ENCODE data around the gene KCTD2. TPM values are rescaled to one million over a fixed set of nuclear protein-coding genes. Genes with fewer than 3 reads are reported as not detected.
"Not testable (repeated sequence)": the region's sequence is repeated elsewhere in the genome, so short reads cannot be mapped to it uniquely, and the experiment has no call there.

KCTD2 gene
- total and polyA plus RNA-seq, 4 experiments from 2014 or later: 2.3 to 31.7 (median 21.4) TPM

- peaks cover 12 to 20% (median 17%) of the 10 kb centered on the region in 4 donors for H3K4me1 Mint-ChIP-seq
- intact Hi-C loops (cut with micrococcal nuclease): no loop called here
- peaks cover 0 to 2% (median 0%) of the 10 kb centered on the region in 8 donors for H3K9me3 Mint-ChIP-seq
- no peak overlapping the region for H3K4me3 Mint-ChIP-seq
- peaks cover 46 to 58% of the 10 kb centered on the region in 2 donors for H3K36me3 Mint-ChIP-seq
- Histone ChIP-seq H3K9me3 (ENCODE audit: control insufficient read depth in 1 of 2, low read length in 2 of 2) (no peaks in the 10 kb centered on the region), H3K4me1 (ENCODE audit: insufficient read depth, low read length) (peaks cover 1% of the 10 kb centered on the region), H3K4me3 (ENCODE audit: low read length in 2 of 2) (no peak overlapping the region), H3K27ac (ENCODE audit: low read depth, low read length) (no peak overlapping the region), H3K36me3 (ENCODE audit: insufficient read depth, low read length) (peaks cover 45% of the 10 kb centered on the region), H3K27me3 (ENCODE audit: insufficient read depth, low read length) (no peaks in the 10 kb centered on the region)
- no peak for DNase-seq
- peak overlapping the region in 1 of 7 donors; percentile 57 for H3K27ac Mint-ChIP-seq
- ChIA-PET CTCF (ENCODE audit: partially characterized antibody) (interaction anchor here (0.8 to 2.0 kb wide), 3 partner anchors 10 to 58 kb away, joined by 3 to 8 read pairs (median 3); no protein-coding TSS in a partner anchor), POLR2A (ENCODE audit: partially characterized antibody) (no interaction called here)
- no peaks in the 10 kb centered on the region for H3K27me3 Mint-ChIP-seq
Measured at GRCh38 chr17:75019710-75020109, 27.3 kb upstream of the KCTD2 start.

DNA sequence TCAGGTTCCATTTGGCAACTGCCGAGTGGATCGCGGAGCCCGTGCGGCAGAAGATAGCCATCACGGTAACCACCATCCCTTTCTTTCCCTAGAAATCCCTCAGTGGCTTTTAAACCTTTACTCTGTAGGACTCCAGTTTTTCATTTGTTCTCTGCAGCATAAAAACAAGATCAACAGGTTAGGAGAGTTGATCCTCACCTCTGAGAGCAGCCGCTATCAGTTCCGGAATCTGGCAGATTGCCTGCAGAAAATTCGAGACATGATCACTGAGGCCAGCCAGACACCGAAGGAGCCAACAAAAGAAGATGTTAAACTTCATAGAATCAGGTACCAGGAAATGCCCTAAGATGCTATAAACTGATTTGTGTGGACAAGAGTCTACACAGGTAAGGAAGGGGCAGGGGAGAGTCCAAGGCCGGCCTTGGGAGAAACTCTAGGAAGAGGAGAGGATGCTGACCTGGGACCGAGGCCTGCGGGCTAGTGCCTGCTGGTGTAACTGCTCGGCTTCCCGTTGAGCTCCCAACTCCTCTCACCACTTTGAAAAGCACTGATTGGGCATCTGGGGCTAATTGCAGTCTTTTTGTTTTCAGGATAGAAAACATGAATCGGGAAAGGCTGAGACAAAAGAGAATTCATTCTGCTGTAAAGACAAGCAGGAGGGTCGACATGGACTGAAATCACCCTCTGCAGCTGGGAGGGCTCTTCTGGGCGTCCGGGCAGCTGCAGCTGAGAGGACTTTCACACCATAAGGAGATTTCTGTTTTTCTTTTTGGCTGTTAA is 26.5 kb upstream of the KCTD2 start:
- Mint-ChIP-seq H3K4me1 (peaks cover 14 to 22% (median 17%) of the 10 kb centered on the region in 4 donors), H3K36me3 (peaks cover 43 to 53% of the 10 kb centered on the region in 2 donors), H3K4me3 (no peak overlapping the region), H3K27me3 (no peaks in the 10 kb centered on the region), H3K9me3 (peaks cover 0 to 2% (median 0%) of the 10 kb centered on the region in 8 donors), H3K27ac (peak overlapping the region in 1 of 7 donors; percentile 57)
- Histone ChIP-seq H3K27me3 (ENCODE audit: insufficient read depth, low read length) (no peaks in the 10 kb centered on the region), H3K9me3 (ENCODE audit: control insufficient read depth in 1 of 2, low read length in 2 of 2) (no peaks in the 10 kb centered on the region), H3K4me3 (ENCODE audit: low read length in 2 of 2) (no peak overlapping the region), H3K36me3 (ENCODE audit: insufficient read depth, low read length) (peaks cover 45% of the 10 kb centered on the region), H3K4me1 (ENCODE audit: insufficient read depth, low read length) (peaks cover 10% of the 10 kb centered on the region), H3K27ac (ENCODE audit: low read depth, low read length) (no peak overlapping the region)
- intact Hi-C loops (cut with micrococcal nuclease): no loop called here
- ChIA-PET POLR2A (ENCODE audit: partially characterized antibody) (interaction anchor here (1.6 kb wide), 1 partner anchor 16 kb away, joined by 3 read pairs; no protein-coding TSS in a partner anchor), CTCF (ENCODE audit: partially characterized antibody) (interaction anchor here (1.3 to 2.0 kb wide), 2 partner anchors 47 to 59 kb away, joined by 3 to 8 read pairs; no protein-coding TSS in a partner anchor)
- no peak for DNase-seq

- ChIA-PET POLR2A (ENCODE audit: partially characterized antibody) (interaction anchor here (1.2 to 3.3 kb wide), 6 partner anchors 7 to 147 kb away, joined by 3 to 32 read pairs (median 4); partner anchors contain the start of genes ATP5PD, KCTD2 and MRPL58), CTCF (ENCODE audit: partially characterized antibody) (interaction anchor here (0.9 to 3.4 kb wide), 3 partner anchors 12 to 64 kb away, joined by 3 to 18 read pairs (median 3); no protein-coding TSS in a partner anchor)
- H3K36me3 ChIP-seq (ENCODE audit: insufficient read depth, low read length): peaks cover 24% of the 10 kb centered on the region
- H3K4me1 ChIP-seq (ENCODE audit: insufficient read depth, low read length): peaks cover 11% of the 10 kb centered on the region
- intact Hi-C loops (cut with micrococcal nuclease): no loop called here
- H3K4me3 ChIP-seq (ENCODE audit: low read length in 2 of 2): no peak overlapping the region
- DNase-seq: peak; percentile 29 to 56 (median 41)
- no peaks in the 10 kb centered on the region for H3K27me3 ChIP-seq (ENCODE audit: insufficient read depth, low read length)
- no peaks in the 10 kb centered on the region for H3K9me3 ChIP-seq (ENCODE audit: control insufficient read depth in 1 of 2, low read length in 2 of 2)
- H3K27ac ChIP-seq (ENCODE audit: low read depth, low read length): no peak overlapping the region
- Mint-ChIP-seq H3K9me3 (peaks cover 0 to 3% (median 0%) of the 10 kb centered on the region in 8 donors), H3K36me3 (peaks cover 27 to 28% of the 10 kb centered on the region in 2 donors), H3K27ac (peak overlapping the region in 5 of 7 donors; percentile 36 to 86 (median 77)), H3K4me1 (peaks cover 10 to 19% (median 14%) of the 10 kb centered on the region in 4 donors), H3K27me3 (no peaks in the 10 kb centered on the region), H3K4me3 (peak overlapping the region in 5 of 8 donors; percentile 59 to 73 (median 70))
Measured at GRCh38 chr17:75024686-75025397, 22.2 kb upstream of the KCTD2 start.

GRCh38 chr17:75025398-75025734 is 21.7 kb upstream of the KCTD2 start:
- DNase-seq; H3K9me3 ChIP-seq (ENCODE audit: control insufficient read depth in 1 of 2, low read length in 2 of 2); H3K27me3 Mint-ChIP-seq; H3K9me3 Mint-ChIP-seq; H3K27me3 ChIP-seq (ENCODE audit: insufficient read depth, low read length); intact Hi-C loops (cut with micrococcal nuclease); H3K4me3 ChIP-seq (ENCODE audit: low read length in 2 of 2); H3K27ac ChIP-seq (ENCODE audit: low read depth, low read length): not testable (repeated sequence)
- peaks cover 25 to 26% of the 10 kb centered on the region in 2 donors for H3K36me3 Mint-ChIP-seq
- CTCF ChIA-PET (ENCODE audit: partially characterized antibody): interaction anchor here (0.9 to 3.4 kb wide), 3 partner anchors 11 to 64 kb away, joined by 3 to 18 read pairs (median 3); no protein-coding TSS in a partner anchor
- H3K4me3 Mint-ChIP-seq: peak overlapping the region in 5 of 8 donors; percentile 59 to 73 (median 70)
- H3K27ac Mint-ChIP-seq: peak overlapping the region in 6 of 7 donors; percentile 3 to 86 (median 58)
- peaks cover 10 to 21% (median 15%) of the 10 kb centered on the region in 4 donors for H3K4me1 Mint-ChIP-seq
- POLR2A ChIA-PET (ENCODE audit: partially characterized antibody): interaction anchor here (1.1 to 3.3 kb wide), 6 partner anchors 10 to 147 kb away, joined by 3 to 32 read pairs (median 4); partner anchors contain the start of genes ATP5PD, CDR2L, KCTD2 and MRPL58
- Histone ChIP-seq H3K4me1 (ENCODE audit: insufficient read depth, low read length) (peaks cover 11% of the 10 kb centered on the region), H3K36me3 (ENCODE audit: insufficient read depth, low read length) (peaks cover 19% of the 10 kb centered on the region)

GRCh38 chr17:75026650-75027049 is 20.4 kb upstream of the KCTD2 start:
- DNase-seq; H3K27me3 Mint-ChIP-seq; H3K27ac ChIP-seq (ENCODE audit: low read depth, low read length); H3K36me3 ChIP-seq (ENCODE audit: insufficient read depth, low read length); intact Hi-C loops (cut with micrococcal nuclease); H3K4me3 Mint-ChIP-seq; H3K9me3 ChIP-seq (ENCODE audit: control insufficient read depth in 1 of 2, low read length in 2 of 2); H3K27me3 ChIP-seq (ENCODE audit: insufficient read depth, low read length); H3K9me3 Mint-ChIP-seq; H3K4me3 ChIP-seq (ENCODE audit: low read length in 2 of 2): not testable (repeated sequence)
- ChIA-PET CTCF (ENCODE audit: partially characterized antibody) (interaction anchor here (3.6 kb wide), 1 partner anchor 65 kb away, joined by 9 read pairs; no protein-coding TSS in a partner anchor), POLR2A (ENCODE audit: partially characterized antibody) (interaction anchor here (1.5 kb wide), 1 partner anchor 39 kb away, joined by 3 read pairs; the partner anchor contains the start of gene CDR2L)
- Mint-ChIP-seq H3K27ac (peak overlapping the region in 2 of 7 donors; percentile 30 to 47), H3K4me1 (peaks cover 10 to 29% (median 20%) of the 10 kb centered on the region in 4 donors), H3K36me3 (peaks cover 14% of the 10 kb centered on the region in 2 donors)
- peaks cover 11% of the 10 kb centered on the region for H3K4me1 ChIP-seq (ENCODE audit: insufficient read depth, low read length)

DNA sequence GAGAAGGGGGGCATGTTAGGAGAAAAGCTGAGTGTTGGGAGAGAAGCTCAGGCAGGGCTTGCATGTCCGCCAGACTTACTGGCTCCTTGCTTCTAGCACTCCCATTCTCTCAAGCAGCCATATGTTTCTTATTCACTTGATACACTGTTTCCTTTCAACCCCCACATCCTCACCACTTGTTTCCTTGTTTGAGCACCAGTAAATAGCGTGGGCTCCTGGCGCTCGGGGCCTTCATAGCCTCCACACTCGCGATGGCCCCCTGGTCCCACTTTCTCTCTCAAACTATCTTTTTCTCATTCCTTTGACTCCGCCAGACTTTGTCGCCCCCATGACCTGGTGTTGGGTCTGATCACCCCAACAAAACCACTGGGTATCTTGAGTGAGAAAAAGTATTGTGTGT is 16.9 kb upstream of the KCTD2 start:
- DNase-seq: no peak
- Histone ChIP-seq H3K27ac (ENCODE audit: low read depth, low read length) (no peak overlapping the region), H3K4me3 (ENCODE audit: low read length in 2 of 2) (no peak overlapping the region), H3K27me3 (ENCODE audit: insufficient read depth, low read length) (no peaks in the 10 kb centered on the region), H3K4me1 (ENCODE audit: insufficient read depth, low read length) (peaks cover 39% of the 10 kb centered on the region), H3K36me3 (ENCODE audit: insufficient read depth, low read length) (no peaks in the 10 kb centered on the region), H3K9me3 (ENCODE audit: control insufficient read depth in 1 of 2, low read length in 2 of 2) (no peaks in the 10 kb centered on the region)
- peaks cover 0 to 20% of the 10 kb centered on the region in 2 donors for H3K36me3 Mint-ChIP-seq
- ChIA-PET POLR2A (ENCODE audit: partially characterized antibody) (interaction anchor here (2.3 kb wide), 1 partner anchor 17 kb away, joined by 16 read pairs; the partner anchor contains the start of genes ATP5PD and KCTD2), CTCF (ENCODE audit: partially characterized antibody) (interaction anchor here (0.6 to 1.2 kb wide), 2 partner anchors 10 to 84 kb away, joined by 3 read pairs; no protein-coding TSS in a partner anchor)
- H3K4me1 Mint-ChIP-seq: peaks cover 23 to 56% (median 41%) of the 10 kb centered on the region in 4 donors
- H3K9me3 Mint-ChIP-seq: peaks cover 0 to 21% (median 0%) of the 10 kb centered on the region in 8 donors
- peak overlapping the region; percentile 2 to 99 (median 44) for H3K27ac Mint-ChIP-seq
- intact Hi-C loops (cut with micrococcal nuclease): loop anchor here (5.0 kb wide), 1 partner anchor 158 kb away; the partner anchor contains the start of gene FDXR
- no peak overlapping the region for H3K4me3 Mint-ChIP-seq
- H3K27me3 Mint-ChIP-seq: peaks cover 0 to 9% of the 10 kb centered on the region in 2 donors
